ENCODE data around the gene WNT7A. TPM values are rescaled to one million over a fixed set of nuclear protein-coding genes. Genes with fewer than 3 reads are reported as not detected.

WNT7A gene
- total RNA-seq, 2 donors from 2014 or later = 0.13 TPM; not detected in 1

DNA sequence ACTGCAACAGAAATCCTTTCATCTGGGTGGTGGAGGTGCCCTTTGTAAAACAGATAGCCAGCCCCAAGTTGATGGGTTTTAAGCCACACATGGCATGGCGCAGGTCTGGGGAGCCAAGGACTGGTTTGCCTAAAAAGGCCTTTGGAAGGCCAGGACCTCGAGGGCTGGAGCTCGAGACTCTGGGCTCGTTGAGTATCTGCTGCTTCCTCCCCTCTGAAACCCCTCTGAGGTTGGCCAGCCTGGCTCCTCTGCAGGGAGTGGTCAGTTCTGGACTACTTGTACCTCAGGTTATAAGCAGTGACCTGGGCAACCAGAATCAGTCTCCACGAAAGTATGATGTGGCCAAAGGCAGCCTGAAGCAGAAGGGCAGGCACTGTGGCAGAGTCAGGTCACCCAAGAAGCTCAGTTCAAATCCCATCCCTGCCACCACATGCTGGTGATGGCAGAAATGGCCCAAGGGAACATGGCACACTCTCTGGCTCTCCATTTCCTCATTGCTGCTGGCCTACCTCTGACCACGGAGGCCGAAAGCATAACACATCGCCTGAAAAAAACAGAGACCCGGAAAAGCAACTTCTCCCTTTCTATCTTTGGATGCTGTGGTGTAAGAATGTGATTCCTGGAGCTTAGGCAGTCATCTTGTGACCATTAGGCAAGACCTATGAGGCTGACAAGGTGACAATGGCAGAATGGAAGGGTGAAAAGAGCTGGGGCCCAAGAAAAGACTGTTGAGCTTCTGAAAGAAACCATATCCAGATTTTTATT is 51.2 kb downstream of the WNT7A start:
- H3K9me3 ChIP-seq (ENCODE audit: control insufficient read depth, low read length) = no peaks in the 10 kb centered on the region
- Mint-ChIP-seq H3K4me3 (no peak overlapping the region), H3K4me1 (no peaks in the 10 kb centered on the region), H3K27ac (no peak overlapping the region), H3K27me3 (ENCODE audit: insufficient read depth) (peaks cover 19% of the 10 kb centered on the region), H3K36me3 (ENCODE audit: low read depth) (no peaks in the 10 kb centered on the region), H3K9me3 (no peaks in the 10 kb centered on the region)
- no peak overlapping the region for H3K9ac ChIP-seq (ENCODE audit: extremely low read depth, low read length, poor library complexity, severe bottlenecking)
- TF ChIP-seq, protein P1, sequence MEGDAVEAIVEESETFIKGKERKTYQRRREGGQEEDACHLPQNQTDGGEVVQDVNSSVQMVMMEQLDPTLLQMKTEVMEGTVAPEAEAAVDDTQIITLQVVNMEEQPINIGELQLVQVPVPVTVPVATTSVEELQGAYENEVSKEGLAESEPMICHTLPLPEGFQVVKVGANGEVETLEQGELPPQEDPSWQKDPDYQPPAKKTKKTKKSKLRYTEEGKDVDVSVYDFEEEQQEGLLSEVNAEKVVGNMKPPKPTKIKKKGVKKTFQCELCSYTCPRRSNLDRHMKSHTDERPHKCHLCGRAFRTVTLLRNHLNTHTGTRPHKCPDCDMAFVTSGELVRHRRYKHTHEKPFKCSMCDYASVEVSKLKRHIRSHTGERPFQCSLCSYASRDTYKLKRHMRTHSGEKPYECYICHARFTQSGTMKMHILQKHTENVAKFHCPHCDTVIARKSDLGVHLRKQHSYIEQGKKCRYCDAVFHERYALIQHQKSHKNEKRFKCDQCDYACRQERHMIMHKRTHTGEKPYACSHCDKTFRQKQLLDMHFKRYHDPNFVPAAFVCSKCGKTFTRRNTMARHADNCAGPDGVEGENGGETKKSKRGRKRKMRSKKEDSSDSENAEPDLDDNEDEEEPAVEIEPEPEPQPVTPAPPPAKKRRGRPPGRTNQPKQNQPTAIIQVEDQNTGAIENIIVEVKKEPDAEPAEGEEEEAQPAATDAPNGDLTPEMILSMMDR (conservative IDR thresholded peaks at IDR 0.05) = no peak
- WGBS, 2 experiments (ENCODE audit: insufficient coverage in 1 of 2, insufficient read length in 1 of 2) = 89 to 93% methylated on average over 9 of the region's 9 CpGs
- H3K27me3 ChIP-seq (ENCODE audit: control insufficient read depth, insufficient read depth, low read length, poor library complexity, severe bottlenecking) = no peaks in the 10 kb centered on the region
- no peak for DNase-seq
- H3K4me3 ChIP-seq (ENCODE audit: low read length) = no peak overlapping the region
- no peaks in the 10 kb centered on the region for H3K4me1 ChIP-seq (ENCODE audit: control insufficient read depth, insufficient read depth, low read length)
- H3K27ac ChIP-seq (ENCODE audit: low read depth, low read length) = no peak overlapping the region
- no peaks in the 10 kb centered on the region for H3K36me3 ChIP-seq (ENCODE audit: control insufficient read depth, insufficient read depth, low read length)

DNA sequence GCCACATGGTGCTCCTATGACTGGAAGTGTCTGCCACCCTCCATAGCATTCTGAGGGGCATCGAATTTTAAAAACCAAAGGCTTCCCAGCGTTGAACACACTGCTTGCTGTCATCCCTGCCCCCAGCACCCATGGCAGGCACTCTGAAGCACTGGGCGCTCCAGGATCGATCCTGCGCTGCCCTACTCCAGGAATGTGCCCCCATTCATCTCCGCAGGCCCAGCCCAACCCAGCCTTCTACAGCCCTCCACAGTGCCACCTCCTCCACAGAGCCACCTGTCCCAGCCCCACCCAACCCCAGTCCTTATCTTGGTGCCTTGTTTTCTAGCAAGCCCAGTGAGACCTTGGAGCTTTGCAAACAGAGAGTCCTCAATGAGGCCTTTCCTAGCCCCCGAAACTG is 52.2 kb downstream of the WNT7A start:
- no peak overlapping the region for H3K27ac ChIP-seq (ENCODE audit: low read depth, low read length)
- Mint-ChIP-seq H3K4me3 (no peak overlapping the region), H3K9me3 (no peaks in the 10 kb centered on the region), H3K36me3 (ENCODE audit: low read depth) (no peaks in the 10 kb centered on the region), H3K27ac (no peak overlapping the region), H3K27me3 (ENCODE audit: insufficient read depth) (peaks cover 14% of the 10 kb centered on the region), H3K4me1 (no peaks in the 10 kb centered on the region)
- whole genome bisulfite sequencing, 2 experiments (ENCODE audit: insufficient coverage in 1 of 2, insufficient read length in 1 of 2) = 93 to 98% methylated on average over 7 of the region's 7 CpGs
- no peaks in the 10 kb centered on the region for H3K27me3 ChIP-seq (ENCODE audit: control insufficient read depth, insufficient read depth, low read length, poor library complexity, severe bottlenecking)
- H3K9me3 ChIP-seq (ENCODE audit: control insufficient read depth, low read length) = no peaks in the 10 kb centered on the region
- TF ChIP-seq, protein P1 (conservative IDR thresholded peaks at IDR 0.05) = no peak
- no peaks in the 10 kb centered on the region for H3K36me3 ChIP-seq (ENCODE audit: control insufficient read depth, insufficient read depth, low read length)
- no peaks in the 10 kb centered on the region for H3K4me1 ChIP-seq (ENCODE audit: control insufficient read depth, insufficient read depth, low read length)
- no peak overlapping the region for H3K4me3 ChIP-seq (ENCODE audit: low read length)
- no peak overlapping the region for H3K9ac ChIP-seq (ENCODE audit: extremely low read depth, low read length, poor library complexity, severe bottlenecking)
- DNase-seq = no peak

DNA sequence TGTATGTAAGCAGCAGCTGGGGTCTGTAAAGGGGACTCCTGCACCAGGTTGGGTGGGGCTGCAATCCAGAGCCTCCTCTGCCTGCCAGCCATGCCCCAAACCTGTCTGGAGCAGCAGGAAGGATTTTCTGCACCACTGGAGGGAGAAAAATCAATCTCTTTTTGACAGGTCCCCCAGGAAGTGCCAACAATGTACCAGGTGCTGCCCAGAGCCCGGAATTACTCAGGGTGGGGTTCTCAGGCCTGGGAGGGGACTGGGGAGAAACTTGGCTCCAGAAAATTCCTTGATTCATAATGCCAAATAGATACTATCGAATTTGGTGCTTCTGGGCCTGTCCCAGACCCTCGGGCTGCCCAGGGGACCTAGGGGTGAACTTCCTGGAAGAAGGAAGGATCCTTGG is 52.6 kb downstream of the WNT7A start:
- H3K4me3 ChIP-seq (ENCODE audit: low read length) = no peak overlapping the region
- no peaks in the 10 kb centered on the region for H3K36me3 ChIP-seq (ENCODE audit: control insufficient read depth, insufficient read depth, low read length)
- 77 to 86% methylated on average over 2 to 3 of the region's 3 CpGs for WGBS, 2 experiments (ENCODE audit: insufficient coverage in 1 of 2, insufficient read length in 1 of 2)
- H3K36me3 Mint-ChIP-seq (ENCODE audit: low read depth) = no peaks in the 10 kb centered on the region
- no peak overlapping the region for H3K27ac ChIP-seq (ENCODE audit: low read depth, low read length)
- H3K4me1 Mint-ChIP-seq = no peaks in the 10 kb centered on the region
- H3K27me3 Mint-ChIP-seq (ENCODE audit: insufficient read depth) = peaks cover 14% of the 10 kb centered on the region
- no peaks in the 10 kb centered on the region for H3K4me1 ChIP-seq (ENCODE audit: control insufficient read depth, insufficient read depth, low read length)
- H3K9me3 ChIP-seq (ENCODE audit: control insufficient read depth, low read length) = no peaks in the 10 kb centered on the region
- no peak overlapping the region for H3K4me3 Mint-ChIP-seq
- H3K9me3 Mint-ChIP-seq = no peaks in the 10 kb centered on the region
- TF ChIP-seq, protein P1 (conservative IDR thresholded peaks at IDR 0.05) = no peak
- no peak for DNase-seq
- H3K27me3 ChIP-seq (ENCODE audit: control insufficient read depth, insufficient read depth, low read length, poor library complexity, severe bottlenecking) = no peaks in the 10 kb centered on the region
- H3K27ac Mint-ChIP-seq = no peak overlapping the region
- no peak overlapping the region for H3K9ac ChIP-seq (ENCODE audit: extremely low read depth, low read length, poor library complexity, severe bottlenecking)
